PFSK-1 (cell line): ENCODE data around the gene ALG2.

Source experiments
- FOXP2 ChIP-seq: optimal IDR thresholded peaks from 2 replicates; pipeline ENCODE3; 2011; ENCODE audit warnings: borderline replicate concordance, control low read depth, inconsistent platforms; ENCODE audit not compliant: insufficient read depth; ENCODE audit errors: extremely low read length, extremely low read depth
- POLR2AphosphoS5 ChIP-seq: IDR thresholded peaks from 2 replicates; pipeline ENCODE4 v1.6.1; 2012; ENCODE audit warnings: low read depth, mild to moderate bottlenecking, control low read depth, low read length, moderate library complexity

GRCh38 chr9:99167119-99167518 lies 54.6 kb downstream of the ALG2 start:
- no peak for TF ChIP-seq POLR2AphosphoS5
- no peak for TF ChIP-seq FOXP2
